NCI-H1417 (cell line): ENCODE results near the gene SALL1.

Experiments used
- DNase-seq, 3 experiments: peaks; one replicate each; lab custom pipeline; 2025; lab: John Stamatoyannopoulos, UW

Gene SALL1

DNA sequence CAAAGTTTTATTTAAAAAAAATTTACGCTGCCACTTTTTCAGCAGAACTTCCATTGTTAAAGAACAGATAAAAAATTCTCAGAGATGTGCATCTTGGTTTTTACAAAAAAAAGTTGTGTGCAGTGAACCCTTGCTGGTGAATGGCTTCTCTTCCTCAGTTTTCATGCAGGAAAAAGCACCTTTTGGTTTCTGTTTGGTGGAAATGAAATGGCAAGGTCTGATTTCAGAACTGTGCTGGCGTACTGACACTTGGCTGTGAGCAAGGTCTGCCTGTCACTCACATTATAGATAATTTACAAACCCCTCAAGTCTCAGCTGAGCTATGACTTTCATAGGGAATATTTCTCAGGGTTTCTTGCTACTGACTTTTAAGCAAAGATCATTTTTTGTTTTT is 5.7 kb upstream of the SALL1 start:
- no peak for DNase-seq

DNA sequence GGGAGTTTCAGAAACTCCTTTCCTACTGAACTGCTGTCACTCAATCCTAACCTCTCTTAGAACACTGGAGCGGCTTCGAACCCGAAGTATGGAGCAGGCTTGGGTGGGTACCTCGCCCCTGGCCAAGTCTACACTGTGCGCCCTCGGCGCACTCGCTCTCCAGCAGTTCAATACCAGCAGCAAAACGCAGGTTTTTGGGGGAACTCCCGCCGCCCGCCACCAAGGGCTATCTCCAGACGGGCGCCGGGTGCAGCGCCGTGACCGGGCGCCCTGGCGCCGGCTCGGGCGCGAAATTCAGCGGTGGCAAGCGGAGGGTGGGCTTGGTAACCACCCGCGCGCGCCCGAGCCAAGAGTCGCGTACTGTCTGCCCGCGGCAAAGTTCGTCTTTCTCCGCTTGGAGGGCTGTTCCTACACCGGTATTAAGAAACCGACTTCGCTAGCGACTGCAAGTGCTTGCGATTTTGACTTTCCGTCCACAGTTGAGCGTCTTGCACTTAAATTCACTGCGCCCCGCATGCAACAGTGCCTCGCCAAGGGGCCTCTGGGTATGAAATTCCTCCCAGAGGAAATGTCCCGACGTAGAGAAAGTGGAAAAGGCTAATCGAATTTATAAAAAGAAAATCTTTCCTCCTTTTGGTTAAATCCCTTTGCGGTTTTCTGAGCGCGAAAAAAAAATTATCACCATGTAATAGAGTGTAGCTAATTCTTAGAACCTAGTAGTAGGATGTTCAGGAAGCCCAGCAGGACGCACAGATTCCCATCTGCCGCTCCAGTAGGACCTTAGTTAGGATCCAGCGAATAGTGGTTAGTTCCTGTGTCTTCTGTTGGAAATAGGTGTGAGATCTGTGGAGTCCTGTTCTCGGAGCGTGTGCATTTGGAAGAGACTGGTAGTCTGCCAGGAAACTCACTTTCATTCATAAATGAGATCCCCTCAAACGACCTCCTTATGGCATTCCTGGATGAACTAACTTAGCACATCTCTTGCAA is 5.0 kb upstream of the SALL1 start:
- DNase-seq, result no peak

DNA sequence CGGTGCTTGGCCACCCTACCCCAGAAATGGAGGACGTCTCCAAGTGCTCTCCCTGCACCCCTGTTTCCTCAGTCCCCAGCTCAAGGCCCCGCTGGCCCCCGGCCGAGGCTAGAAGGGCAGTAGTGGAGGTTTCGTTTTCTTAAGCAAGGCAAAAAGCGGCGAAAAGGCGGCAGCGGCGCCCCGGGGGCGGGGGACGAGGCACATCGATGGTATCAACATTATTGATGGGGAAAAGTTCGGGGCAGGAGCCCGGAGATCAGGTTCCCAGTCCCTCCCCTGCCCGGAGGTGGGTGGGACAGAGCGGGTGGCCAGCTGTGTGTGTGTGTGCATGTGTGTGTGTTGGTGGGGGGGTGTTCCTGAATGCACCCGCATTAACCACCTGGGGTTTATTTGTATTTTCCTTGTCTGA is 4.1 kb upstream of the SALL1 start:
- no peak for DNase-seq

DNA sequence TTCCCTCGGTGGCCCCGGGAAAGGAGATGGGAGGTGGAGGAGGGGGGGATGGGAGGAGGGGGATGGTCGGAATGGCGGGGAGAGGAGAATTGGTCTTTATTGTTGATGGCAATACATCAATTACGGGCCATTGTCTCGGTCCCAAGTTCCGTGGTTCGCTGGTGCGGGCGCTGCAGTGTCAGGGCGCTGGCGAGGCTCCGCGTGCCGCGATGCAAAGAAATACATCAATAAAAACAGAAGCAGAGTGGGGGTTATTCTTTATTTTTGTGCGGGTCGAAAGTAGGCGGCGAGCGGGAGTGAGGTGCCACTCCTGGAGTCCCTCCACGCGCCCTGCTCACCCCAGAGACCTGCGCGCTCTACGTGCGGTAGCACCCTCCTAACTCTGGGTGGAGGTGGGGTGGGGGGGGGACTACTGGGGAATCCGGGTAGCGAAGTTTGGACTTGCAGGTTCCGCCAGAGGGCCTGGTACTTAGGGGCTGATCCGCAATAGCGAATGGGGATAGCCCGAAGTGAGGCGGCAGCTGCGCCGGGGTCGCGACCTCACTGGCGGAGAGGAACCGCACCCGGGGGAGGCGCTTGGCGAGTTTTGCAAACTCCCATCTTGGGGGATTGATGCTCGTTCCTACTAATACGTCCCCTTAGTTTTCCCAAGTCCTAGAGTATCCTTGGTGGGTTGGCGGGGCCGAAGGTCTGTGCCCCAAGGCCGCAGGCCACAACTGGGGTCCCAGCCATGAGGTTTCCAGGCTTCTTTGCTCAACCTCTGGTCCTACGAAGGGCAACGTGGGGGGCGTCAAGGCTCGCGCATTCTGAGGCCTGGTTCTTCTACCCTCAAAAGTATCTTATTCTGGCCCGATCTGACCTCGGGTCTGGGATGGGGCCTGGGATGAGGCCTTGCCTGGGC is 3.5 kb upstream of the SALL1 start:
- DNase-seq, result no peak

DNA sequence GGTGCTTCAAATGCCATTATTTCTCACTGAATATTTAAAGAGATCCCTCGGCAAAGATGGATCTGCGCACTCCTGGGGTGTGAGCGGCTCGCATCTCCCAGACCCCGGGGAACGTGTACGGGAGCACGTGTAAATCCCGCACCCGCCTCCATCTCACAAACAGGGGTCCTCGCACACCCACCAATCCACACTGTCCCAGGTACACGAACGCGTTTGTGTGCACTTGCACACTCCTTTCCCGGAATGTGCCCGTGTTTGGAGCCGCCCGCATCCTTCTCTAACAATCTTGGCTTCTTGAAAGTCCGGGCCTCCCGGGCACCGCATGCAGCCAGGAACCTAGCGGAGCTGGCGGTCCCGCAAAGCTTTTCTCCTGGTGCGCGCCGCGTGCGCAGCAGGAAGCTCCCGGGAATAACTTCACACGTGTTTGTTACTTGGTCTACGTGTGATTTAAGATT is 2.5 kb upstream of the SALL1 start:
- DNase-seq, result no peak

DNA sequence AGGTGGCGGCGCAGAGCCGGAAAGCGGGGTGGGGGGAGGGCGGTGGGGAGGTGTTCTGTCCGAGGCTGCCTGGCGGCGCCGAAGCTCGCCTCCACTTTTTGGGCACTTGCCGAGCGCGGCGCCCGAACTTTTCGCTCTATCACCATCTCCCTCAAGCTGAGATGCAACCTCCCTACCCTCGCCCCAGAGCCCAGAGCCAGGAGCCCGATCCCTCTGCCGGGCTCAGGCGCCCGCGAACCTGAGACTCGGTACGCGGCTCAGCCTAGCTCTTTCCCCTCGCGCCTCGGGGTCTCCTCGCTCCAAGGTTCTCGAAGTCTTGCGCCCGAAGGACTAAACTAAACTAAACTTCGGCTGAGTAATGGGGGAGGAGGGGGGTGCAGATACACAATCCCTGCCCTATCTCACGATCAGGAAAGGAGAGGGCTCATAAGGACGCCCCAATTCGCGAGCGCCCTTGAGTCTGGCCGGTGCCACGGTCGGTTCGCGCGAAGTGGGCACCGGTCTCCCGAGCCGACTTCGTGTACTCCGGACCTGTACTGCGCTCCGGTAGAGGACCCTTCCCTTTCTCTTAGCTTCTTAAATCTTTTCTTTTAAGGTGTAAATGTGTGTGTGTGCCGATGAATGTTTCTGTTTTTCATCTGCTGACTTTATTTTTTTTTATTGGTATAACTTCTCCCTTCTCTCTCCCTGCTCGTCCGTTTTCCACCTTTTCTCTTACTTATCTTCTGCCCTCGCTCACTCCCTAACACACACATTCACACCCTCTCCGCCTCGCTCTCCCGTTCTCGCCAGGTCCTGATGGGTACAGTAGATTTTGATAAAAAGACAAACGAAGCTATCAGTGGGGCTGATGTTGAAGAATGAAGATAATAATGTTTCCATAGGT is 1.9 kb upstream of the SALL1 start:
- no peak for DNase-seq

DNA sequence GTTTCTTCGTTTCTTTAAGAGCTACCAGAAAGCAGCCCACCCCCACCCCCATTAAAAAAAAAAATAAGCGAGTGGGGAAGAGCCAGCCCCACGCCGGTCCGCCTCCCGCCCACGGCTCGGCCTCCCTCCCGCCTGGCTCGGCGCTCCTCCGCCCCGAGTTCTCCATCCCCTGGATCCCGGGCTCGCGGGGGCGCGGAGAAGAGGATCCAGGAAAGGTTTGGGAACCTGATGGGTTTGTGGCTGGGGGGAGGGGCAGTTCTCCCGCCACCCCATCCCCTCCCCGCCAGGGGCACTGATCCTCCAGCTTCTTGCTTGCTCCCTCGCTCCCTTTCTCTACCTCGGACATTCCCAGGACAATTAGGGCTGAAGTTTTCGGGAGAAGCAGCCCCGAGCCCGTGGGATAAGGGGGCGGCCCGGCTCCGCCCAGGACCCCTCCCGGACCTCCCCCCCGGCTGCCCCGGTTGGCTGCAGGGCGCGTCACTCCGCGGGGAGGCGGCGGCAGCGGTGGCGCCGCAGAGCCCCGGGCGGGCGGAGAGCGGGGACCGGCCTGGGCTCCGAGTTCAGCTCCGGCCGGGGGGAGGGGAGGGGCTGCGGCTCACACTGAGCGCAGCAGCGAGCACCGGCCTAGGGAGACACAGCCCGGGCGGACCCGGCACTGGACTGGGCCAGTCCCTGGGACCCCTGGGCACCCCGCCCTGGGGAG is 1.0 kb upstream of the SALL1 start:
- no peak for DNase-seq

DNA sequence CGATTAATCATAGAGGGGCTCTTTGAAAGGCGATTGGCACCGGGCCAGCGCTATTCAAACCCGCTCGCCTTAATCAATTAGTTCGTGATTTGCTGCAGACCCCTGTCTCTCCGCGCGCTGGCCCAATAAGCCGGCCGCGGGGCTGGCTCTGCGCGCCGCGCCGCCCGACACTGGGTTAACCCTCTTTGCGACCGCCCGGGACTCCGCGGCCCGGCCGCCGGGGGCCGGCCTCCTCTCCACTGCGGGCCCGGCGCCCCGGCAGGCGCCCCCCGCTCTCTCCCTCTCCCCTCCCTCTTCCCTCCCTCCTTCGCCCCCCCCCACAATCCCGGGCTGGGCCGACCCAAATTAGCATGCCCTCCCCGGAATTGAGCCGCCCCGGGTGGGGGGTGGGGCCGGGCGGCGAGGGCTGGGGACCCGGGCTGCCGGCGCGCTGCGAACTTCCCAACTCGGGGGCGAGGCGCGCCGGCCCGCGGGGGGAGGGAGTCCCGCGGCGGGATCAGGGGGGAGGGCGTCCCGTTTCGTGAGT is 428 bp upstream of the SALL1 start:
- peak in 1 of 3 experiments; percentile 12 for DNase-seq

DNA sequence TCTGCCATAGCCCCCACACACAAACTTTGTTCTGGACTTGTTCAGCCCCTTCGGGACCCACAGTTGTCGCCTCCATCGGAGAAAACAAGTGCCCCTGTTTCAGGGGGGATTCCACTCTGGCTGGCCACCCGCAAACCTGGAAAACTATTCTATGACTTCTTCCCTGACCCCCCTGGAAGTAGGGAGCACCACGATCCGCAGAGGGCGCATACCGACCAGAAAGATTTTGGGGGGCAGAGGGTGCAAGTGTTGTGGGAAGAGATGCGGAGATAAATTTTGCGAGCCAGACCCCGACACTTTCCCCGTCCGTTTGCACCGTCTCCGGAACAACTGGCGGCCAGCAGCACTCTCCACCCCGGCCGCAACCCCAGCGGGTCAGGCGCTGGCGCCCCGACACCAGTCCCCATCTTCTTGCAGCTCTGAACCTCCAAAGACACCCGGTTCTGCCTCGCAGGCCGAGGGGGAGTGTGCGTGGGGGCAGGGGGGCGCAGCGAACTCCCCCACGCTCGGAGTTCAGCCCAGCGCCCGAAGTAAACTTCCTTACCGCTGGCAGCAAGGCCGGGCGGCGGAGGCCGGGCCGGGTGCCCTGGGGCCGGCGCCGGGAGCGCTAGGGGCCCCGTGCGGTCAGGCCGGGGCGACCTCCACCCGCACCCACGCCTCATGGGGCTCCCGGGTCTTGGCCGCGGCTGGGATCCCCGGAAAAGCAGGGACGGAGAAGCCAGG is 744 bp downstream of the SALL1 start:
- no peak for DNase-seq

DNA sequence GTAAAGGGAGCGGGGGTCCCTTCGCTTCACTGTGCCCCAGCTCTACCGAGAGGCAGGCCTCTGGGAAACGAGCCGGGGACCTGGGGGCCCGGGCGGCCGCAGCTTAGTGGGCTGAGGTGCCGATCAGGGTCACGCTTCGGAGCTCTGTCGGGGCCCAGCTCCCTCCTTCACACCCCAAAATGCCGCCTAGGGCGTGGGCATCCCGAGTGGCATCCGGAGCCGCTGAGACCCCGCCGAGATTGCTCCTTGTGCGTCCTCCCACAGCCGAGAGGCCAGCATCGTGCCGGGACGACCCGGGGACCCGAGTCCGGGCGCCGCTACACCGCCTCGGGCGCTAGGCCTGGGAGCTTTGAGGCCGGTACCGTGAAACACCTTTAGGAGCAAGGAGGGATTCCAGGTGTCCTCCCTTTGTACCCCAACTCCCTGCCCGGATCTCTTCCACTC is 1.3 kb downstream of the SALL1 start:
- no peak for DNase-seq

DNA sequence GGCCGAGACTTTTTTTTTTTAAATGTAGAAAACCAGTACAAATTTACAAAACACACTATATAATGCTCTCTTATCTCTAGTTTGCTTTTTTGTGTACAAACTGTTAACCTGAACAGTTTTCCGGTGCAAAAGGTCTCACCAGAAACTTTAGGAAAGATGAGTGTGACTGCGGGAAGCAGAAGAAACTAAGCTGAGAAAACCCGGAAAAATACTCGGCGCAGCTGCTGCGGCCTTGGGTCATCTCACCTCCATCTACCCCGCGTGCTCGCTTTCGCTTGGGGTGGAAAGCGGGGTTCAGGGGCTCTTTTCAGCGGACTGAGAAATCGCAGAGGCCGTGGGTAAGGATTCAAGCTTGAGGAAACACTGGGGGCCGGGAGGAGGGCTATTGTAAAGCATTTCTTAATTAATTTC is 1.8 kb downstream of the SALL1 start:
- peak in 1 of 3 experiments; percentile 2 for DNase-seq

DNA sequence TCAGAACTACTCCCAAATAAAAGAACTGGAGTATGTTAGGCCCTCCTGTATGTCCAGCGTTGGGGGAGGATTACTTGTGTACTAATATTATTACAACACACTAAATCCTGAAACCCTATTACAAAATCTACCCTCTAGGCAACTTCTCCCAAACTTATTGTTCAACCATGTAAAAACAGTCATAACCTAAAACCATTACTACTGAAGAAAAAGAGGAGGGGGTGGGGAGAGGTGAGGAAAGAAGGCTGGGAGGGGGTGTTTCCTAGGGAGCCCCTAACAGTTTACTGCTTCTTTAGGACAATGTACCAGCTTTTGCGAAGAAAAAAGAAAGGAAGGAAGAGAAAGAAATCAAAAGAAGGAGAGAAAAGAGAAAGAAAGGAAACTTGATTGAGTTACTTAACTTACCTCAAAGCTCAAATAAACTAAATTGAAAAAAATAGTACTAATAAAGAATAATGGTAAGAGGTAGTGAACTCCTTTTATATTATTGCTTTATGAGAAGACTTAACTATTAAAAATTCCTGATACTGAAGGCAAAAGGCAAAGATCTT is 2.3 kb downstream of the SALL1 start:
- DNase-seq, result no peak

DNA sequence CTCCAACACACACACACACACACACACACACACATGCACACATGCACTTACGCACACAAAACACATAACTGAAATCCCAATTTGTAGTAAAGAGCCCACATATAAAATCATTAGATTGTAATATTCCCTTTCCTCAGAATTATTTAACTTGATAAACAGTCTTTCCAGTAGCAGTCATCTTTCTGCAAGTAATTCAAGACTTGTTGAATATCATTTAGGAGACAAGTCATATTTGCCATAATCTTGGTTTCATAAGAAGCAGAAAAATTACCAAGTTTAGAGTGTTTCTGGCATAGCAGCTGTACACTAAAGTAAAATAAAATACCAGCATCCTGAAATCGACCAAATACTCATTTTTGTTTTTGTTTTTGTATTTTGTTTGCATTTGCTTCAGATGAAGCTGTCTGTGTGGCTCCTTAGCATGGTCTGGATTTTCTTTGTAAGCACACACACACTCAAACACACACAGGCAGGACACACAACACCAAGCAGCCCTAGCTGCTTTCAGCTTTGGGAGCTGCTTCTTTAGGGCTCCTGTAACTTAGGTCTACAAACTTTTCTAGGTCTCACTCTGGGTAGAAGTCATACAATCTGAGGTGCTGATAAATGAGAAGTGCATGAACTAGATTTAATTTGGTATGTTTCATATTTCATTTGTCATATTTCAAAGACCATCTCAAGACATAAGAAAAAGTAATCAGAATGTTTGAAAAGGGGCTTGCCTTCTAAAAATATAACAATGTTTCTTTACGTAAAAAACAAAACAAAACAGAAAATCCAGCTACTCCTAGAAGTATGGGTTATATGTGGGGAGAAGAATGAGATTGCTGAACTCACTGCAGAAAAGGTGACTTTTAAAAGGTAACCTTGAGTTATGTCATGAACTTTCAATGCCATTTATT is 3.0 kb downstream of the SALL1 start:
- no peak for DNase-seq

DNA sequence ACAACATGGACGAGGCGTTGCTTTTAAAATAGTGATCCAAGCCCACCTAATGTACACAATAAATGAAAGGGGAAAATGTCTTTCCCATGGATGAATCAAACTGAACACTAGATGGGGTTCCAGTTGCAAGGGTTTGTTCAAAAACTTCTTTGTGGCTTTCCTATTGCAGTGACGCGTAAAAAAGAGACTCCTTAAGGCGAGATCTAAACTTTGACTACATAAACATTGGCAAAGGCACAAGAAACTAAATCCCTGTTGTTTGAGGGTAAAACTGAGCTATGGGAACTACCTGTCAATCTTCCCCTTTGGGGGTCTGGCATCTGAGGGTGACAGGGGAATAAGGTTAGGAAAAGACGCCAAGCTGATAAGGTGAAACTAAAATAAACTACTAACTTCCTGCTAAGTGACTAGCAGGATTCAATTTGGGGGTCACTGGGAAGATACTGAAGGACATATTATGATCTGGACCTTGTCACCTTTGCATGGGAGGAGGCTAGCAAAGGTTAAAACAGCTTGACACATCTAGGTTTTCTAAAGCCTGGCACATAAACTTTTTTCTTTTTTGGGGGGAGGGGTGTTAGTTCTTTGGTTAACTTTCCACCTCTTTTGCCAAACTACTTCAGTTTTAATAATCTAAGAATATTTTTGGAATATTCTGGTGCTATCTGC is 4.7 kb downstream of the SALL1 start:
- no peak for DNase-seq

DNA sequence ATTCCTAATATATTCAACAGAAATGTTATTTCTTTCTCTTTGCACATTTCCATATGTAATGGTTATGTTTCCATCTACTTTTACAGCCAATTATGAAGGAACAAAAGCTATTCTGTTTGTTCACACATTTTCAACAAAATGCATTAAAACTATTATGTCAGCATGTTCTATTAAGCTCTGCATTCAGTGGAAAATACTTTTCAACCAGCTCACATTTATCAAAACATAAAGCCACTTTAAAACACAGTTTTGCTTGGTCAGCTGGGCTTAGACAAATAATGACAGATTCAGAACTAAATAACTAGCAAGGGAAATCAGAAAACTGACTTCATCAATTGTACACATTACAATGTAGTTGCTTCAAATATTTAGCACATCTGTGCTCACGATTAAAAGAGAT is 6.9 kb downstream of the SALL1 start:
- peak in 1 of 3 experiments; percentile 2 for DNase-seq

DNA sequence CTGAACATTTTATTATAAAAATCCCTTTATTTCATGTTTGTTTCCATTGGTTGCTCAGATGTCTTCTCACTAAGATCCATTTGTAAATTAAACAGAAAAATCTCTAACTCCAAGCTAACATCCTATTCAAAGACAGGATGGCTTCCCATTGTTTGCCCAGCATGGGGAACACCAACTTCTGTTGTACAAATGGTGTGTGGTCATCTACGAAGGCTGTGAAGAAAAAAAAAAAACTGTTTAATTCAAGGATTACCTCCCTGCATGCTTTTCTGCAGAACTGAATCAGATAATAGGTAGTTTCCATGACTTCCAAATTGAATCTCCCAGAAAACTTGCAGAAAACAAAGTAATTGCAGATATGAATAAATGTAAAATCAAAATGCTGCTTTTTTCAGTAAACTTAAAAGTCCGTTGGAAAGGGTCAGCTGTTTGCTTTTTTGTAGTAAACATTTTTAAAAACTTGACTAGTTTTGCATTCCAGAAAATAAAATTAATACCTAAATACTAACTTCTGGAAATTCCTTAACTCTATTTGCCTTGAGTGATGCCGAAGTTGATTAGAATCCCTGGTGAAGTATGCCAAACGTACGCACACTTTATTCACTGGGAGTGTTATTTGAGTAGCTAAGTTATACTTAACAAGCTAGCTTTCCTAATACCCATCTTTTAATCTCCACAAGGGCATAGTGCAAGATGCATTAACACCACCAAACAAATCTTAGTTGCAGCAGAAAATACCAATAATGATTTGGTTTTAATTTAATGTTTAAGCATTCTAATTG is 7.7 kb downstream of the SALL1 start:
- no peak for DNase-seq

DNA sequence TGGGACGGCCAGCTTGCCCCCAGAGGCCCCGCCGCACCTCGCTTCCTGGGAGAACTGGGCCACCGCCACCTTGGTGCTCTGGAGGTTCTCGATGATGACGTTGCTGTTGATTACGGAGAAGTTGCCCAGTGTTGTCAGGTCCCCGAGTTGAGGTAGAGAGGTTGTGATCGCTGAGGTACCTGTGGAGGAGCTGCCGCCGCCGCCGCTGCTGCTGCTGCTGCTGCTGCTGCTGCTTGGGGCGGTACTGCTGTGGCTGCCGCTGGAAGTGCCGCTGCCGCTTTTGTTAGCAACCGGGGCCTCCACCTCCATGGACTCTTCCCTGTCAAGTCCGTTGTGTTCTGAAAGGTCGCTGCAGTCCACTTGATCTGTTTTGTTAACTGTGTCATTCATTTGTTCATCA is 9.5 kb downstream of the SALL1 start:
- DNase-seq, result no peak
